ENCODE results near the gene ELOF1.

DNA sequence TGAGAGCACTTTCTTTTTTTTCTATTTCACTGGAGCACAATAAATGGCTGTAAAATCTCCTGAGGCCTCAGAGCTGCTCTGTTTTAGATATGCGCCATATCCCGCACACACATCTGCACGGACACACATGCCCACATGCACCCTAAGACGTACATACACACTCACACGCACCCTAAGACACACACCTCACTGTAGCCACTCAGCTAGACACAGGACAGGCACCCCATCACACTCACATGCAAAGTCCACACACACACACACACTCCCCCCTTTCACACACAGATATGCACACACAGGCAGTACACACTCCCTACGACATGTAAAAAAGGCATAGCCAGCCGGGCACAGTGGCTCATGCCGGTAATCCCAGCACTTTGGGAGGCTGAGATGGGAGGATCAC is 8.8 kb downstream of the ELOF1 start:
- no peak for TF ChIP-seq POLR2AphosphoS5 (IDR thresholded peaks at IDR 0.05; ENCODE audit: borderline replicate concordance, low read depth, low read length)
- no peak for TF ChIP-seq EZH2 (IDR thresholded peaks at IDR 0.05)
